GM10266 (cell line): Measurements from ENCODE around the gene POLK.
"Not testable (repeated sequence)": the region's sequence is repeated elsewhere in the genome, so short reads cannot be mapped to it uniquely, and the experiment has no call there.

Experiments used
- DNase-seq: peaks from one replicate; pipeline ENCODE4 v3.0.0; 2012; ENCODE audit errors: extremely low spot score
- TF ChIP-seq, protein P1 (sequence below): IDR thresholded peaks from 2 replicates; pipeline ENCODE4 v1.5.1; 2012; ENCODE audit warnings: mild to moderate bottlenecking, low read depth; ENCODE audit not compliant: control insufficient read depth, insufficient read depth; ENCODE audit errors: missing control alignments

The POLK gene

GRCh38 chr5:75566710-75567309 lies 55.1 kb downstream of the POLK start:
- peak; percentile 59 for DNase-seq
- TF ChIP-seq, protein P1, sequence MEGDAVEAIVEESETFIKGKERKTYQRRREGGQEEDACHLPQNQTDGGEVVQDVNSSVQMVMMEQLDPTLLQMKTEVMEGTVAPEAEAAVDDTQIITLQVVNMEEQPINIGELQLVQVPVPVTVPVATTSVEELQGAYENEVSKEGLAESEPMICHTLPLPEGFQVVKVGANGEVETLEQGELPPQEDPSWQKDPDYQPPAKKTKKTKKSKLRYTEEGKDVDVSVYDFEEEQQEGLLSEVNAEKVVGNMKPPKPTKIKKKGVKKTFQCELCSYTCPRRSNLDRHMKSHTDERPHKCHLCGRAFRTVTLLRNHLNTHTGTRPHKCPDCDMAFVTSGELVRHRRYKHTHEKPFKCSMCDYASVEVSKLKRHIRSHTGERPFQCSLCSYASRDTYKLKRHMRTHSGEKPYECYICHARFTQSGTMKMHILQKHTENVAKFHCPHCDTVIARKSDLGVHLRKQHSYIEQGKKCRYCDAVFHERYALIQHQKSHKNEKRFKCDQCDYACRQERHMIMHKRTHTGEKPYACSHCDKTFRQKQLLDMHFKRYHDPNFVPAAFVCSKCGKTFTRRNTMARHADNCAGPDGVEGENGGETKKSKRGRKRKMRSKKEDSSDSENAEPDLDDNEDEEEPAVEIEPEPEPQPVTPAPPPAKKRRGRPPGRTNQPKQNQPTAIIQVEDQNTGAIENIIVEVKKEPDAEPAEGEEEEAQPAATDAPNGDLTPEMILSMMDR: no peak

DNA sequence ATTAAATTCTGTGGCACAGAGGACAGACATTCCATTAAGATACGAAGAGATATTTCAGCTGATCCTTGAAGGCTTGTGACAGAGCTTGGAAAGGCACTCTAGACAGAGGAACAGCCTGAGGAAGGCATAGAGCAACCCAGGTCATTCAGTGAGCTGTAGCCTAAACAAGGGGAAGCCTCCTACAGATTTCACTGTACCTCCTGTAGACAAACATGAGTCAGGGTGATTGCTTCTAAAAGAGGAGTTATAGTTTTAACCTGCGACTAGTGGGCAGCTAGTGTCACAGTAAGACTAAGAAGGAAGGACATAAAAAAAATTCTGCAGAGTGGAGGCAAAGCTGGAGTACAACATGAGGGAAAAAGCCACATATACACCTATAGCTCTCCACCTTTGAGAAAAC lies 56.0 kb downstream of the POLK start:
- peak; percentile 26 for DNase-seq
- TF ChIP-seq, protein P1: no peak

GRCh38 chr5:75568202-75568601 lies 56.5 kb downstream of the POLK start:
- no peak for DNase-seq
- TF ChIP-seq, protein P1: no peak

GRCh38 chr5:75571547-75571946 lies 59.9 kb downstream of the POLK start:
- TF ChIP-seq, protein P1: no peak
- no peak for DNase-seq

GRCh38 chr5:75574791-75575190 lies 63.1 kb downstream of the POLK start:
- TF ChIP-seq, protein P1: no peak
- no peak for DNase-seq

DNA sequence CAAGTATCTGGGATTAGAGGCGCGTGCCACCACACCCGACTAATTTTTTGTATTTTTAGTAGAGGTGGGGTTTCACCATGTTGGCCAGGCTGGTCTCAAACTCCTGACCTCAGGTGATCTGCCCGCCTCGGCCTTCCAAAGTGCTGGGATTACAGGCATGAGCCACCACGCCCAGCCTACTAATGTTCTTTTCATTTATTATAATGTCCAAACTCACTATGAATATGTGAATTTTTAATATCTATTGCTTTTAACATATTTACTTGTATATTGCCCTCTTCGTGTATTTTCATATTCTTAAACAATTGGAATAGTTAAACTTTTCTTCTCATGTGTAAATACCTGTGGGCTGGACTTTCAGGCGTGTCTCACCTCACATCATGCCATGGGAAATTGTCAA lies 66.6 kb downstream of the POLK start:
- not testable (repeated sequence) for DNase-seq

DNA sequence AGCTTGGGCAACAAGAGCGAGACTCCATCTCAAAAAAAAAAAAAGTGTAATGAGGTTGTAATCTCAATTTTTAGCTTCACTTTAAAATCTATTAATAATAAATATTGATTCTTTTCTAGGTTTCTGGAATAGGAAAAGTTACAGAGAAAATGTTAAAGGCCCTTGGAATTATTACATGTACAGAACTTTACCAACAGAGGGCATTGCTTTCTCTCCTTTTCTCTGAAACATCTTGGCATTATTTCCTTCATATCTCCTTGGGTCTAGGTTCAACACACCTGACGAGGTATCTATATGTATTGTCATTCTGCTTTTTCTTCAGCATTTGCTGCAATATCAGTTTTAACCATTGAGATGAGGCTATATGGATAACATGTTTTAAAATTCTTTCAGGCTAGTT lies 73.0 kb downstream of the POLK start:
- TF ChIP-seq, protein P1: no peak
- DNase-seq: no peak

- TF ChIP-seq, protein P1: no peak
- no peak for DNase-seq
Measured at GRCh38 chr5:75588666-75589065, 77.0 kb downstream of the POLK start.
